DND-41 (cell line): ENCODE data around the gene LCN15.

Experiments
- ATAC-seq: fragments of 200-7000 bp; cut with Tn5 transposase; 3 replicates; pipeline ENCODE4 v1.9.1; 2021; ENCODE audit warnings: low read depth; ENCODE audit not compliant: insufficient read depth
- DNase-seq: peaks from one replicate; pipeline ENCODE4 v3.0.0-alpha.2; 2020
- H2AFZ ChIP-seq: 2 replicates; pipeline ENCODE4 v1.6.0; 2012; ENCODE audit warnings: low read depth, low read length
- H3K27ac ChIP-seq: 2 replicates; pipeline ENCODE4 v1.5.1; 2012; ENCODE audit warnings: low read length, inconsistent platforms
- H3K27me3 ChIP-seq: fragments of 200-600 bp; sonication (generic); 2 replicates; pipeline ENCODE4 v1.6.0; 2012; ENCODE audit warnings: low read length, mild to moderate bottlenecking, inconsistent platforms; ENCODE audit not compliant: insufficient read depth, poor library complexity
- H3K36me3 ChIP-seq: 2 replicates; pipeline ENCODE4 v1.5.1; 2012; ENCODE audit warnings: low read length, inconsistent platforms; ENCODE audit not compliant: insufficient read depth
- H3K4me1 ChIP-seq: 2 replicates; pipeline ENCODE4 v1.5.1; 2012; ENCODE audit warnings: mild to moderate bottlenecking, low read length; ENCODE audit not compliant: insufficient read depth
- H3K4me2 ChIP-seq: 2 replicates; pipeline ENCODE4 v1.6.0; 2012; ENCODE audit warnings: mild to moderate bottlenecking, moderate library complexity, low read length, inconsistent platforms; ENCODE audit not compliant: insufficient read depth
- H3K4me3 ChIP-seq, 2 experiments: fragments of 200-600 bp in 1 of 2; shearing (Covaris generic) in 1 of 2; 2 replicates each; pipeline ENCODE4 v1.5.1; 2012 to 2016; ENCODE audit warnings: inconsistent platforms in 2 of 2, low read length in 2 of 2, mild to moderate bottlenecking in 2 of 2, low read depth in 1 of 2, moderate library complexity in 1 of 2
- H3K79me2 ChIP-seq: 2 replicates; pipeline ENCODE4 v1.6.0; 2012; ENCODE audit warnings: low read length, inconsistent platforms; ENCODE audit not compliant: insufficient read depth
- H3K9ac ChIP-seq: 2 replicates; pipeline ENCODE4 v1.6.0; 2012; ENCODE audit warnings: low read depth, mild to moderate bottlenecking, inconsistent platforms, low read length, moderate library complexity
- H3K9me3 ChIP-seq: 2 replicates; pipeline ENCODE4 v1.5.1; 2012; ENCODE audit warnings: low read length, moderate library complexity, mild to moderate bottlenecking, inconsistent platforms; ENCODE audit not compliant: insufficient read depth, severe bottlenecking
- H4K20me1 ChIP-seq: 2 replicates; pipeline ENCODE4 v1.6.0; 2012; ENCODE audit warnings: low read length; ENCODE audit not compliant: insufficient read depth
- EZH2 ChIP-seq: IDR thresholded peaks from 3 replicates; pipeline ENCODE4 v1.6.1; 2012; ENCODE audit warnings: borderline replicate concordance, low read depth, mild to moderate bottlenecking, moderate library complexity, low read length, inconsistent platforms; ENCODE audit not compliant: severe bottlenecking
- TF ChIP-seq, protein P1 (sequence below): IDR thresholded peaks from 2 replicates; pipeline ENCODE4 v1.5.1; 2012; ENCODE audit warnings: borderline replicate concordance, low read length, moderate library complexity, mild to moderate bottlenecking; ENCODE audit not compliant: poor library complexity, severe bottlenecking; ENCODE audit errors: extremely low read depth

Gene LCN15

DNA sequence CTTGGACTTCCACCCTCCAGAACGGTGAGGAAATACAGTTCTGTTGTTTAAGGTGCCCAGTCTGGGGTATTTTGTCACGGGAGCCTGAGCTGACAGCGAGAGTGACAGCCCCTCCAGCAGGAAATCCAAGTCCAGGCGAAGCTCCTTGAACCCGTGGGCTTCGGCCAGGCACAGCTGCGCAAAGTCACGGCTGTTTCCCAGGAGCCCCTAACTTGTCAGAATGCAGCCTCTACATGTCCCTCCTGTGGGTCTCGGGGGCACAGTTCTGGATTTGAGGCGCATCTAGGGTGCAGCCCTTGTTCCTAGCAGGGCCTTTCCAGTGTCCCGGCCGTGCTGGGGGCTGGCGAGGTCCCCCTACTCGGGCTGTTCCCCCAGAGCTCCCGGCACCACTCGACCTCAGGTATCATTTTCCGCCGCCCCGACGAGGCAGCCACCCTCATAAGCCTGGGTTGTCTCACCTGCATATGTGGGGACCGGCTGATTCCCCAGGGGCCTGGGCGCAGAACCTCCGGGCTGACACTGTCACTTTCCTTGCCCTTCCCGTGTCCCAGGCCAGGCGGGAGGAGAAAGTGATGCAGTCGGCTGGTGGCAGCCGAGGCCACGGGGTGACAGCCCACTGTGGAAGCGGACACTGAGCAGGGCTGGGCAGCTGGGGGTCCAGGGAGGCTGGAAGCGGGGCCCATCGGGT, 10.8 kb downstream of the LCN15 start:
- Histone ChIP-seq H3K27ac (no peak overlapping the region), H3K4me2 (no peak overlapping the region), H3K4me3 (no peak overlapping the region), H3K9ac (no peak overlapping the region), H4K20me1 (no peaks in the 10 kb centered on the region), H3K9me3 (no peaks in the 10 kb centered on the region), H3K27me3 (no peaks in the 10 kb centered on the region), H2AFZ (no peak overlapping the region), H3K79me2 (no peaks in the 10 kb centered on the region), H3K36me3 (no peaks in the 10 kb centered on the region), H3K4me1 (no peaks in the 10 kb centered on the region)
- DNase-seq: no peak
- TF ChIP-seq, protein P1, sequence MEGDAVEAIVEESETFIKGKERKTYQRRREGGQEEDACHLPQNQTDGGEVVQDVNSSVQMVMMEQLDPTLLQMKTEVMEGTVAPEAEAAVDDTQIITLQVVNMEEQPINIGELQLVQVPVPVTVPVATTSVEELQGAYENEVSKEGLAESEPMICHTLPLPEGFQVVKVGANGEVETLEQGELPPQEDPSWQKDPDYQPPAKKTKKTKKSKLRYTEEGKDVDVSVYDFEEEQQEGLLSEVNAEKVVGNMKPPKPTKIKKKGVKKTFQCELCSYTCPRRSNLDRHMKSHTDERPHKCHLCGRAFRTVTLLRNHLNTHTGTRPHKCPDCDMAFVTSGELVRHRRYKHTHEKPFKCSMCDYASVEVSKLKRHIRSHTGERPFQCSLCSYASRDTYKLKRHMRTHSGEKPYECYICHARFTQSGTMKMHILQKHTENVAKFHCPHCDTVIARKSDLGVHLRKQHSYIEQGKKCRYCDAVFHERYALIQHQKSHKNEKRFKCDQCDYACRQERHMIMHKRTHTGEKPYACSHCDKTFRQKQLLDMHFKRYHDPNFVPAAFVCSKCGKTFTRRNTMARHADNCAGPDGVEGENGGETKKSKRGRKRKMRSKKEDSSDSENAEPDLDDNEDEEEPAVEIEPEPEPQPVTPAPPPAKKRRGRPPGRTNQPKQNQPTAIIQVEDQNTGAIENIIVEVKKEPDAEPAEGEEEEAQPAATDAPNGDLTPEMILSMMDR: no peak
- no peak for TF ChIP-seq EZH2
- no peak for ATAC-seq

DNA sequence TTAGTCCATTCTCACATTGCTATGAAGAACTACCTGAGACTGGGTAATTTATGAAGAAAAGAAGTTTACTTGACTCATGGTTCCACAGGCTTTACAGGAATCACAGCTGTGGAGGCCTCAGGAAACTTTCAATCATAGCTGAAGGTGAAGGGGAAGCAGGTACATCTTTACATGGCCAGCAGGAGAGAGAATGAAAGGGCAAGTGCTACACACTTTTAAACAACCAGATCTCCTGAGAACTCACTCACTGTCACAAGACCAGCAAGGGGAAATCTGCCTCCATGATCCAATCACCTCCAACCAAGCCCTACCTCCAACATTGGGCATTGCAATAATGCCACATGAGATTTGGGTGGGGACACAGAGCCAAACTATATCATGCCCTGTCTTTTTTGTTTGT, 12.5 kb downstream of the LCN15 start:
- DNase-seq (no peak), ATAC-seq (no peak)
- H3K79me2 ChIP-seq: no peaks in the 10 kb centered on the region
- TF ChIP-seq, protein P1: no peak
- TF ChIP-seq EZH2: no peak
- no peak overlapping the region for H3K4me2 ChIP-seq
- H4K20me1 ChIP-seq: no peaks in the 10 kb centered on the region
- no peaks in the 10 kb centered on the region for H3K9me3 ChIP-seq
- H3K4me3 ChIP-seq: no peak overlapping the region
- no peak overlapping the region for H2AFZ ChIP-seq
- H3K4me1 ChIP-seq: no peaks in the 10 kb centered on the region
- no peak overlapping the region for H3K9ac ChIP-seq
- H3K27ac ChIP-seq: no peak overlapping the region
- H3K36me3 ChIP-seq: no peaks in the 10 kb centered on the region
- H3K27me3 ChIP-seq: no peaks in the 10 kb centered on the region

DNA sequence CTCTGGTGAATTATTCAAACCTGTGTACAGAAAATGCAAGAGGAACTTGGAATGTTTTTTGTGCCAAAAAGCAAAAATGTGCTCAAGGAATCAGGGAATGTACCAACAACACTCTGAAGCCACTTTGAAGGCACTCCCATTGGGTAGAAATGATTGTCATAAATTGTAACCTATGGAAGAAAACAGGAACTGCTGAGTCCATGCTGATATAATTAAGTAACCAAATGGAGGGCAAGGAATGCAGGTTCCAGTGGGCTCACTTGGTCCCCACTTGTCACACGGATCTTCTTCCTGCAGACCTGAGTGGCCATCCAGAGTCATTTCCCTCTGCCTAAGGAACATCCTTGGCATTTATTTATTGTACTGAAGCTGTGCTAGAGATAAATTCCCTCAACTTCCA, 13.1 kb downstream of the LCN15 start:
- DNase-seq (no peak), ATAC-seq (no peak)
- no peak overlapping the region for H3K9ac ChIP-seq
- H3K9me3 ChIP-seq: no peaks in the 10 kb centered on the region
- H3K4me2 ChIP-seq: no peak overlapping the region
- no peaks in the 10 kb centered on the region for H4K20me1 ChIP-seq
- no peaks in the 10 kb centered on the region for H3K36me3 ChIP-seq
- no peak overlapping the region for H3K27ac ChIP-seq
- H3K27me3 ChIP-seq: no peaks in the 10 kb centered on the region
- H3K4me1 ChIP-seq: no peaks in the 10 kb centered on the region
- no peak for TF ChIP-seq EZH2
- TF ChIP-seq, protein P1: no peak
- no peaks in the 10 kb centered on the region for H3K79me2 ChIP-seq
- H2AFZ ChIP-seq: no peak overlapping the region
- no peak overlapping the region for H3K4me3 ChIP-seq
